Activated CD8-positive, alpha-beta memory T cell treated with anti-CD3 and anti-CD28 coated beads, Interleukin-2, amount 50 U/mL, for 48 hours (primary cell): ENCODE results near the gene CIITA.
"Not testable (repeated sequence)": the region's sequence is repeated elsewhere in the genome, so short reads cannot be mapped to it uniquely, and the experiment has no call there.

Experiments
- DNase-seq: peaks from one replicate; pipeline ENCODE4 v3.0.0-alpha.2; 2020

Gene CIITA

DNA sequence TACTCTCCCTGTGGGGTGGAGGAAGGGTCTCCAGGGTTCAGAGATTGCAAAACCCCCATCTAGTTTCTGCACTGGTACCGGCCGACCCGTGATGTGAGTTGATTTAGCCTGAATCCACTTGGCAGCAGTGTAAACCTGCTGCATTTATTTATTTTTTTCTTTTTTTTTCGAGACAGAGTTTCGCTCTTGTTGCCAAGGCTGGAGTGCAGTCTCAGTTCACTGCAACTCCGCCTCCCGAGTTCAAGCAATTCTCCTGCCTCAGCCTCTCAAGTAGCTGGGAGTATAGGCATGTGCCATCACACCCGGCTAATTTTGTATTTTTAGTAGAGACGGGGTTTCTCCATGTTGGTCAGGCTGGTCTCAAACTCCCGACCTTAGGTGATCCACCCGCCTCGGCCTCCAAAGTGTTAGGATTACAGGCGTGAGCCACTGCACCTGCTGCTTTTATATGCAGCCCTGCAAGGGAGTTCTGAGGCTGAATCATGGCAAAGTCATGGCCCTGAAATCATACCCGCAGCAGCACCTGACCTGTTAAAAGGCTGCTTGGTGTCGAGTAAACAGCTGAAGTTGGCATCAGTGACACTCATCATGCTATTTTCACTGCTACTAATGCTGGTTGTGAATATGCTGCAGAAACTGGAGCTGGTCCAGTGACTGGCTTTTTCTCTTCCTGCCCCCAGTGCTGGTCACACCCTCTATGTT is 43.9 kb downstream of the CIITA start:
- DNase-seq = no peak

DNA sequence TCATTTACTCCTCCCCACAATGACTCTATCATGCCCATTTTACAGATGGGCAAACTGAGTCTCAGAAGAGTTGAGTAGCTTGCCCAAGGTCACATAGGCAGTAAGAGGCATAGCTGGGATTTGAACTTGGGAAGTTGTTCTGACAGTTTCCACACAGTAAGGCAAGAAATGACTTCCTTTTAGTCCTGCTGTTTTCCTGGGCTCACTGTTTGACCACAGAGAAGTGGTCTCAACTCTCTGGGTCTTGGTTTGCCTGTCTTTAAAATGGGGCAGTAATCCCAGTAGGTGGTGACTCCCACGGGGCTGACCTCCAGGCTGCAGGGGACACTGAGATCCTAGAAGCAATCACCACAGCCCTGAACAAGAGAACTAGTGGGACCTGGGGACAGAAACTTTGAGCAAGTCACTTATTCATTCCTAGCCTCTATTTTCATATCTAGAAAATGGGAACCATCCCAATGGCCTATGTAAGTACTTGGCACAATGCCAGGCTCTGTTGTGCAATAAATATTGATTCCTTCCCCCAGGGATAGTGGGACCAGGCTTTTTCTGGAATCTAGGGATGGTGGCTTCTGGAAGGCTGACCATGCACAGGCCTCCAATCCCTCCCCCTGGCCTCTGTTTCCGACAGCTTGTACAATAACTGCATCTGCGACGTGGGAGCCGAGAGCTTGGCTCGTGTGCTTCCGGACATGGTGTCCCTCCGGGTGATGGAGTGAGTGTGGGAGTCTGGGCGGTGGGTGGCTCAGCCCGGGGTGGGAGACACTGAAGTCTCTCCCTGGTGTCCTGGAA is 44.7 kb downstream of the CIITA start:
- DNase-seq = no peak

DNA sequence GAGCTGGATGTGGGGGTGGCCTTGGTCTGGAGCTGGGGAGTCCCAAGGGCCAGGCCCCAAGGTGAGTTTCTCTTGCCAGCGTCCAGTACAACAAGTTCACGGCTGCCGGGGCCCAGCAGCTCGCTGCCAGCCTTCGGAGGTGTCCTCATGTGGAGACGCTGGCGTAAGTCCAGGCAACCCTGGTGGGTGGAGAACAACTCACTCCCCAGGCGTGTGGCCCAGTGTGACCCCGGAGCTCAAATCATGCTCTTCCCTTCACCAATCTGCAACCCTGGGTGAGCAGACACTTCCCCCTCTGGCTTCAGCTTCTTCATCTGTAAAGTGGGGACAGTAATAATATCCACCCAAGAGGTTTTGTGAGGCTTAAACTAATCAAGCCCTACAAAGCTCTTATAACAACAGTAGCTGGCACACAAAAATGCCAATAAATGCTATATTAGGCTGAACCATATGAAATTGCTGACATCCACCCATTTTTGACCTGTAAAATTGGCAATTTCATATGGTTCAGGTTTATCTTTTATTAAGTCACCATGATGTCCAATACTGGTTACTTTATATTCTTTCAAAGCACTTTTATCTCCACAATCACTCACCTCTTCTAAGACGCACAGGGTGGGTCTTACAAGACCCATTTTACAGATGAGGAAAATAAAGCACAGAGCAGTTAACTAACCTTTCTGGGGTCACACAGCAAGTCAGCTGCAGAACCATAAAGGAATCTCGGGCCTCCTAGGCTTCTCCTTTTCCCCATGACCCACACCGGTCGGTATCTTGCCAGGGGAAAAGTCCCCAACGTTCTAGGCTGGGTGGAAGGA is 45.5 kb downstream of the CIITA start:
- DNase-seq = no peak

DNA sequence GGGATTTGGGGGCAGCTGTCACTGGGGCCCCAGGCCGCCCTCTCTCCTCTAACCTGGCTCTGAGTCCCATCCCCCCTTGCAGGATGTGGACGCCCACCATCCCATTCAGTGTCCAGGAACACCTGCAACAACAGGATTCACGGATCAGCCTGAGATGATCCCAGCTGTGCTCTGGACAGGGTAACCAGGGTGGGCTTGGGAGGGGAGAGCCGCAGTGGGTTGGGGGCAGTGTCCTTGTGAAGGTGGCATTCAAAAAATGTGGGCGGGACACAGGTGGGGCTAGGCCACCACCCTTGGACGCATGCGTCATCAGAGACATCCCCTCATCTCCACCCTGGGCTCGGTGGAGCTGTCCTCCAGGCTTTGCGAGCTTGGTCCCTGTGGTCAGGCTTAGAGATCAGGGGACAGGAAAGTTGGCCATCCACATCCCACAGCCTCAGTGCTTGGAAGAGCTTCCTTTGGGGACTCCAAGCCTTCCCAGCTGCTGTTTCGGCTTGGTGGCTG is 46.2 kb downstream of the CIITA start:
- no peak for DNase-seq

DNA sequence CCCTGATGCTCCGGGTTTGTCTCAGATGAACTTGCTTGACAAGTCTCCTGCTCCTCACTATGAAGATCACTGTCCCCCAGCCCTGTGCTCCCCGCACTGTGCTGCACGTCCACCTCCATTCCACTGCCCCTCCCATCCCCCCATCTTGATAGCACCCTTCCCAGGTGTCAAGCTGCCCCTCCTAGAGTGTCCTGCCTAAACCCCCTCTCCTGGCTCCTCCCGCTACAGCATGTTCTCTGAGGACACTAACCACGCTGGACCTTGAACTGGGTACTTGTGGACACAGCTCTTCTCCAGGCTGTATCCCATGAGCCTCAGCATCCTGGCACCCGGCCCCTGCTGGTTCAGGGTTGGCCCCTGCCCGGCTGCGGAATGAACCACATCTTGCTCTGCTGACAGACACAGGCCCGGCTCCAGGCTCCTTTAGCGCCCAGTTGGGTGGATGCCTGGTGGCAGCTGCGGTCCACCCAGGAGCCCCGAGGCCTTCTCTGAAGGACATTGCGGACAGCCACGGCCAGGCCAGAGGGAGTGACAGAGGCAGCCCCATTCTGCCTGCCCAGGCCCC is 46.7 kb downstream of the CIITA start:
- no peak for DNase-seq

- not testable (repeated sequence) for DNase-seq
These were observed 48.3 kb downstream of the CIITA start for GRCh38 chr16:10925285-10925684.

DNA sequence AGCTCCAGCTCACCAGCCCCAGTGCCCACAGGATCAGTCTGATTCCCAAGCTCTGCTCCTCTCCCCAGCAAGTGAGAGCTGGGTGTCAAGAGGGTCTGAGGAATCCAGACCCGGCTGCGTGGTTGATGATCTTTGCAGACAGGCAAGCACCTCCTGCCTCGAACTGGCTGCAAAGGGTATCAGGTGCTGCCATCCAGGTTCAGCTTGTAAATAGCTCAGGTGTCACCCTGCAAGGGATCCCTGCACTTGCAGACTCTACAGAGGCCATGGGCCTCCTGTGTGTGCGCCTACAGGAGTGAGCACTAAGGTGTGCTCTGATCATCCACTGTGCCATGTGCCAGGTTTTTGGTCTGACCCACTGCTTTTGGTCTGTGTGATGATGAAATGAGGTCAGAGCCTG is 49.1 kb downstream of the CIITA start:
- no peak for DNase-seq

- DNase-seq = no peak
These were observed 49.9 kb downstream of the CIITA start for GRCh38 chr16:10926867-10927266.

DNA sequence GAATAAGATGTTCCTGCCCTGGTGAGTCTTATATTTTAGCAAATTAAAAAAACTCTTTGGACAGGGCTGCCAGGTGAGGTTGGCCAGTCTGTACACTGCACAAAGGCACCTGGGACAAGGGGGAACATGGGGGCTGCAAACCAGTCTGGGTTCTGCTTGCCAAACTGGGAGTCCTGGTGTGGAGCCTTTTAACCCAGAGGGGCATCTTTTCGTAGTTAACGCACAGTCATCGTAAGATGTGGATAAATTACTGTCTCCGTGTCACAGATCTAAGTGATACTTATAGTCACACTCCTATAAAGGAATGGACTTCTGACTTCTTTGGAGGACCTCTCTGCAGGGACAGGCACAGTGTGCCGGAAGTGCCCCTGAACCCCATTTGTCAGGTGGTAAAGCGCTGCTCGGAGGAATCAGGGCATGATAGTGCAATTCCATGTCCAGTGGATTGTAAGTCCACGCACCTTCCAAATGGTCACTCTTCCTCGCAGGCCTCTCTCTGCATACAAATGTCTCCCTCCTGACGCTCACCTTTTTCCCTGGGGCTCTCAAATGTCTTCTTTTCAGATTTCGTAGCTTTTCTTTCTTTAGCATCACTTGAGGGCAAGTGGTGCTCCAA is 50.6 kb downstream of the CIITA start:
- no peak for DNase-seq

DNA sequence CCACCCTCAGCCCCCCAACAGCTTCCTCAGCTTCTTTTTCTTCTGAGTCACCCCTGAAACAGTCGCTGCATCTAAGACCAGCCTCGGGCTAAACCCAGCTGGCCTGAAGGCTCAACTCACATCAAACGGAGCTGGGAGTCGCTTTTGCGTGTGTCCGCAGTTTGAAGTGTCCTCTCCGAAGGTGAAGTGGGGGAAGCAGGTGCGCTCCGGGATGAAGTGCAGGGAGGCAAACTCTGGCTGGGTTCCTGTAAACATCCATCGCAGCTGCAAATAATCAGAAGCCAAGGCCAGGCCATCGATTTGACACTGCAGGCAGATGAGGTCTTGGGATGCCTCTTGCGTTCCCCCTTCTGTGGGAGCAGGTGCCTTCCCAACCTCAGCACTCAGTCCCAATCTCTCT is 52.1 kb downstream of the CIITA start:
- DNase-seq = not testable (repeated sequence)

- DNase-seq = no peak
These were observed 53.1 kb downstream of the CIITA start for GRCh38 chr16:10929853-10930754.

DNA sequence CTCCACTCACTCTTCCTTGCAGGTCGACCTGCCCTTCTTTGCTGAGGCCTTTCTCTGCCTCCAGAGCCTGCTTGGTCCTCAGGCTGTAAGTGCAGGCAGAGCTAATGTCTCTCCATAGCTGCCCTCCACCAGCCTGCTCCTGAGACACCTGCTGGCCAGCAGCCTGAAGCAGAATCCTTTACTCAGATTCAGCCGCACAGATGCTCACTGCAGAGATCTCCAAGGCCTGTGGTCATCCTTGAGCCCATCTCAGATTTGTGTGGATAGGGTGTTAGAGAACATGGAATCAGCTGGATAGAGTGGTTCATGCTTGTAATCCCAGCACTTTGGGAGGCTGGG is 53.7 kb downstream of the CIITA start:
- DNase-seq = no peak

- DNase-seq = no peak
These were observed 54.1 kb downstream of the CIITA start for GRCh38 chr16:10931134-10931533.

DNA sequence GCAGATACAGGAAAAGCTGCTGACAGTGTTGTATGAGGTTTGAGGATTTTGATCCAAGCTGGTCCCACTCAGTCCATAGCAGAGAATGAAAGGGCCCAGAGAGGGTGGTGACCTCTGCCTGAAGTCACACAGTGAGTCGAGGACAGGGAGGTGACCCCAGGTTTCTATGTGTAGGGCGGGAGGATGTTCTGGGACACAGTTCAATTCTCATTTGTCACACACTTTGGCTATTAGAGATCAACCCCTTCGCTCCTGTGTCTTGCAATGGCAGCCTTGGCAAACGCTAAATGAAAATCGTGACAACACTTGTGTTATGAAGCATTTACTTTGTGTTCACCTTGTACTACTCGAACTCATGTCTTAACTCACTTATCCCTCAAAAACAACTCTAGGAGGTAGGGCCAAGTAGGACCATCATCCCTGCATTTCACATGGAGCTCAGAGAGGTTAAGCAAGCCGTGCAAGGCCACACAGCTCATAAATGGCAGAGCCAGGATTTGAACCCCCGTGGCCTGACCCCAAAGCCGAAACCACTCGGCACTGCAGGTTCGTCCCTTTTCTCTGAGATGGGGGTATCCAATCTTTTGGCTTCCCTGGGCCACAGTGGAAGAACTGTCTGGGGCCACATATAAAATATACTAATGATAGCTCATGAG is 55.1 kb downstream of the CIITA start:
- DNase-seq = no peak

DNA sequence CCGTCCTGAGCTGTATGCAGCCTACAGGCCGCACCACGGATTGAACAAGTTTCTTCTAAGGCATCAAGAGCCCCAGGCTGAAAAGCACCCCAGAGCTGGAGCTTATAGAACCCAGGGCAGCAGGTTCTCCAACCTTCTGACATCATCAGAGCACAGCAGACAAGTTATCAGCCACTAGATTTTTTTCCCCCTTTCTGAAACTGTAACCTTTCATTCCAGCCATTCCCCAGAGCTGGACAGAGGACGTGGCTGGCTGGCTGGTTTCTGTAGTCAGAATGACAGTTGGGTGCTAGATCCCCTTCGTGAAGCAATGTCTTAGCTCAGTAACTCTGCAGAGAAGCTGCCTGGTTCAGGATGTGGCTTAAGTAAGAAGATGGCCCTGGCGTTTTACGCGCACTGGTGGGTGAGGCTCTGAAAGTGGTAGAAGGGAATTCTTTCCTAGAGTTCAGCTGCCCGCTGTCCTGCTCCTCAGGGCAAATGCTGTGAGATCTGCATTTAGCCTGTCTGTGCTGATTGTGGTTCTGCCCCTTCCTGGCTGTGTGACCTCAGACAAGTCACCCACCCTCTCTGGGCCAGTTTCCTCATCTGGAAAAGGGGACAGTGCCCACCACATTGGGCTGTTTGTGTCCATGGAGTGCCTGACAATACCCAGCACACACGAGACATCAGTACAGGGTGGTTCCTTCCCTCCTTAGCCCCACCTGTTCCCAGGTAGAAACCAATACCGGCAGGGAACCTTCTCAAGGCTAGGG is 56.1 kb downstream of the CIITA start:
- DNase-seq = no peak

- no peak for DNase-seq
These were observed 56.9 kb downstream of the CIITA start for GRCh38 chr16:10933865-10934264.

DNA sequence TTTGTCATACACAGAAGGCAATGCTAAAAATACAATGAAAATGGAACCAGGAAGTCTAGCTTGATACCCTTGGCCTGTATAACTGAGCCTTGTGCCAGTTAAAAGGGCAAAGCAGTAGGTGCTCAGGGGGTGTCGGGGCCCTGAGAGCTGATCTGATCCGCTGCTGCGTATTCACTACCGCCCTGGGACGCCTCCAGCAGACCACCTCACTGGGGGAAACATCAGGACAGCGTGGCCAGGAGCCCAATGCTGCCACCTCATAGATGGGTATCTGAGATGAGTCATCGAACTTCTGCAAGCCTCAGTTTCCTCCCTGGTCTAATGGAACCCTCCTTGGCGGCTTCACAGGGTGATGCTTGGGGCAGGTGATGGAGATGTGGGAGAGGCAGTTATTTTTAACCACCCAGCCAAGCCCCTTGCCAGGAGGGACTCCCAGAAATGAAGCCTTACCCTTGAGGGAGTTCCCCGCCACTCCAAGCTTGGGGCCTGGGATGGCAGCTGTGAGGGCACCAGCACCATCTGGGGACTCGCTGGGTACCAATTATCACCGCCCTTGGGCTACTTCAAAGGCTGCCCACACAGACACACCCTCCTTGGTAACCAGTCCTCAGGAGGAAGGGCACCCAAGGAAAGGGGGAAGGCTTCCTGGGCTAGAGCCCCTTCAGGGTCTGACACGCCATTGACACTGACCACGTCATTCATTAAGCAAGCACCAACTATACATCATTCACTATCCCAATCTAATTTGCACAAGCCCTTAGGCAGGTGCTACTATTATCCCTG is 57.5 kb downstream of the CIITA start:
- no peak for DNase-seq

DNA sequence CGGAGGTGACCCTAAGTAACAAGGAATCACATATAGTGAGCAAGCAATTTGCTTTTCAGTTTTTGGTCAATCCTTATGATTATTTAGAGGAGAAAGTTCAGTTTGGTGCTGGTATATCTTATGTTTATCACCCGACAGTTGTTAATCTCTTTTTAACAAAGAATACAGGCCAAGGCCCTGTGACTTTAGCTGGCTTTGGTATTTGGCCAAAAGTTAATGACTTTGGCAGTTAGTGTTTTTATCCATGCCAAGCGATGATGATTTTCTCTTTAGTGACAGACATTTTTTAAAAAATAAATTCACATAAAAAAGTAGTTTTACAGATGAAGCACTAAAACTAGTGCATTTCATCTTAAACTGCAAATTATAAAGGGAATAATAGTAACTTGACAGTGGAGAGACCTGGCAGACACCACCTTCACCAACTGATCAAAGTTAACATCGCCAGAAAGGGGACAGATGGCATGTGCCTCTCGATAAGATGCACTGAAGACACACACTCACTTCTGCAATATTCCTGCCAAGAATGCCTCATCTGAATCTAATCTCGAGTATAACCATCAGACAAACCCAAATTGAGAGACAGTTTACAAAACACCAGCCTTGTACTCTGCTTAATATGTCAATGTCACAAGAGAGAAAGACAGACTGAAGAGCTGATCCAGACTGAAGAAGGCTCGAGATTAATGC is 58.4 kb downstream of the CIITA start:
- no peak for DNase-seq
